ENCODE measurements around the gene PLEKHD1. TPM values are rescaled to one million over a fixed set of nuclear protein-coding genes. Genes with fewer than 3 reads are reported as not detected.

Gene PLEKHD1
- total and polyA plus RNA-seq, 9 of the 15 experiments (the other 6 are each of a cell fraction or from before 2014, with no cell fraction given), result not detected

DNA sequence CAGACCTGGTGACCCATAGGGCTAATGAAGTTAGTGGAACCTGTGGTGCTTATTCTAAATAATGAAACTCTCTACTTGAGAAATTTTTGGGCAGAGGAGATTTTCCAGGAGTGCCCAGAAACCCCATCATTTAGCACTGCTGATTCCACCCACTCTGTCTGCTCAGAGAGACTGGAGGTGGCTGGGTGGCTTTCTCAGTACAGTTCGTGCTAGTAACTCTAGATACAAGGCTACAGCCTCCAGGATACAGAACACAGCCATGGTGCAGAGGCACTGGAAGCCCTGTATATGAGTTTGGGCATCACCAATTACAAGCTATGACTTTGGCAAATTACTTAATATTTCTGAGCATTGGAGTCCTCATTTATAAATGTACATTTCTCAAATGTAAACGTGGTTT lies 57.8 kb downstream of the PLEKHD1 start:
- TF ChIP-seq LARP7 (IDR thresholded peaks at IDR 0.05) (no peak), MYBL2 (IDR thresholded peaks at IDR 0.05; ENCODE audit: low read depth) (no peak), MYBL2 (CRISPR knock-in tag; IDR thresholded peaks at IDR 0.05; ENCODE audit: borderline replicate concordance) (no peak)
- POLR2A ChIA-PET, result interaction anchor here (0.9 kb wide), 1 partner anchor 21 kb away, joined by 3 read pairs; no protein-coding TSS in a partner anchor
- Histone ChIP-seq H3K9ac (ENCODE audit: insufficient read depth in 1 of 2, low read depth in 2 of 2, low read length in 2 of 2) (no peak overlapping the region), H2AFZ (ENCODE audit: low read depth, low read length) (no peak overlapping the region), H3K79me2 (ENCODE audit: control insufficient read depth, insufficient read depth, low read length) (no peaks in the 10 kb centered on the region), H3K27me3 (ENCODE audit: control insufficient read depth in 2 of 2, insufficient read depth in 2 of 2, low read length in 2 of 2) (peaks cover 0 to 27% of the 10 kb centered on the region in 2 experiments; a peak in 4 of 5 replicates), H3K9me3 (replicated peaks; ENCODE audit: control insufficient read depth, insufficient read depth, low read depth, low read length) (no peaks in the 10 kb centered on the region), H3K9me1 (ENCODE audit: control insufficient read depth, insufficient read depth, low read length) (no peaks in the 10 kb centered on the region), H4K20me1 (replicated peaks; ENCODE audit: control insufficient read depth, insufficient read depth, low read length) (no peaks in the 10 kb centered on the region), H3K4me1 (replicated peaks in 1 of 2; ENCODE audit: control insufficient read depth in 2 of 2, insufficient read depth in 2 of 2, low read length in 2 of 2) (no peaks in the 10 kb centered on the region), H3K27ac (ENCODE audit: extremely low read depth, low read depth, low read length) (no peak overlapping the region), H3K4me3 (no peak overlapping the region), H3K4me2 (ENCODE audit: insufficient read depth, low read length) (no peak overlapping the region), H3K36me3 (ENCODE audit: control insufficient read depth, insufficient read depth, low read length) (no peaks in the 10 kb centered on the region)
- intact Hi-C loops (cut with micrococcal nuclease) (no loop called here), in situ Hi-C loops (cut with MboI) (no loop called here)
- ATAC-seq (no peak), FAIRE-seq (no peak), DNase-seq (ENCODE audit: extremely low read depth in 1 of 4, low spot score in 3 of 4) (no peak)
- BruUV-seq (replicated peaks), result no TSS peak
- WGBS (ENCODE audit: insufficient coverage, low coverage, missing lambda C conversion rate), result 0% methylated on average over 2 of the region's 2 CpGs
- CTCF ChIA-PET (ENCODE audit: low intra/inter-chr PET ratio), result no interaction called here

GRCh38 chr14:69543341-69544115 lies 59.0 kb downstream of the PLEKHD1 start:
- WGBS (ENCODE audit: insufficient coverage, low coverage, missing lambda C conversion rate), result 1% methylated on average over 11 of the region's 12 CpGs
- Histone ChIP-seq H3K4me1 (replicated peaks in 1 of 2; ENCODE audit: control insufficient read depth in 2 of 2, insufficient read depth in 2 of 2, low read length in 2 of 2) (peaks cover 0 to 7% of the 10 kb centered on the region in 2 experiments; a peak in 1 of 5 replicates), H3K9me1 (ENCODE audit: control insufficient read depth, insufficient read depth, low read length) (no peaks in the 10 kb centered on the region), H3K4me2 (ENCODE audit: insufficient read depth, low read length) (no peak overlapping the region), H2AFZ (ENCODE audit: low read depth, low read length) (no peak overlapping the region), H3K4me3 (no peak overlapping the region), H3K36me3 (ENCODE audit: control insufficient read depth, insufficient read depth, low read length) (no peaks in the 10 kb centered on the region), H3K9ac (ENCODE audit: insufficient read depth in 1 of 2, low read depth in 2 of 2, low read length in 2 of 2) (no peak overlapping the region), H3K9me3 (replicated peaks; ENCODE audit: control insufficient read depth, insufficient read depth, low read depth, low read length) (no peaks in the 10 kb centered on the region), H3K27ac (ENCODE audit: extremely low read depth, low read depth, low read length) (no peak overlapping the region), H3K27me3 (ENCODE audit: control insufficient read depth in 2 of 2, insufficient read depth in 2 of 2, low read length in 2 of 2) (peaks cover 0 to 27% of the 10 kb centered on the region in 2 experiments; a peak in 4 of 5 replicates), H4K20me1 (replicated peaks; ENCODE audit: control insufficient read depth, insufficient read depth, low read length) (no peaks in the 10 kb centered on the region), H3K79me2 (ENCODE audit: control insufficient read depth, insufficient read depth, low read length) (no peaks in the 10 kb centered on the region)
- DNase-seq (ENCODE audit: extremely low read depth in 1 of 4, low spot score in 3 of 4), result peak in 1 of 4 experiments; percentile 17
- POLR2A ChIA-PET, result interaction anchor here (0.8 to 0.9 kb wide), 2 partner anchors 22 to 224 kb away, joined by 3 to 5 read pairs; no protein-coding TSS in a partner anchor
- CTCF ChIA-PET (ENCODE audit: low intra/inter-chr PET ratio), result no interaction called here
- ATAC-seq, result peak; percentile 58; the same call in 2 of the 3 replicates
- intact Hi-C loops (cut with micrococcal nuclease), result no loop called here
- no TSS peak for BruUV-seq (replicated peaks)
- in situ Hi-C loops (cut with MboI), result no loop called here
- FAIRE-seq, result no peak
- peak; percentile 72 for TF ChIP-seq FOSL1 (tag; conservative IDR thresholded peaks at IDR 0.05)
- peak; percentile 77 for TF ChIP-seq CEBPG (CRISPR knock-in tag; IDR thresholded peaks at IDR 0.05)
- TF ChIP-seq CEBPG (tag; conservative IDR thresholded peaks at IDR 0.05 in 1 of 2, IDR thresholded peaks at IDR 0.05 in 1 of 2), result peak; percentile 68 to 92; a peak in 3 of 4 replicates
- peak; percentile 55 for TF ChIP-seq JUND (IDR thresholded peaks at IDR 0.05; ENCODE audit: borderline replicate concordance, low read depth, low read length)
- peak; percentile 48; the same call in 1 of the 3 replicates for TF ChIP-seq JUND (tag; IDR thresholded peaks at IDR 0.05; ENCODE audit: borderline replicate concordance, low read depth, low read length)
- no peak for TF ChIP-seq GATA2 (CRISPR knock-in tag; IDR thresholded peaks at IDR 0.05)
- TF ChIP-seq CEBPB (tag; IDR thresholded peaks at IDR 0.05), result peak; percentile 73
- TF ChIP-seq SMC3 (conservative IDR thresholded peaks at IDR 0.05; ENCODE audit: insufficient read depth, low read depth, low read length), result no peak
- TF ChIP-seq KDM2B (CRISPR knock-in tag; IDR thresholded peaks at IDR 0.05), result no peak
- peak; percentile 55 for TF ChIP-seq CTBP1 (IDR thresholded peaks at IDR 0.05; ENCODE audit: borderline replicate concordance)
- TF ChIP-seq ZNF766 (CRISPR knock-in tag; conservative IDR thresholded peaks at IDR 0.05), result no peak
- 0 out of 2 replicates have a peak, but pooled peaks have one; percentile 82 for TF ChIP-seq ZNF12 (CRISPR knock-in tag; IDR thresholded peaks at IDR 0.05)
- TF ChIP-seq RCOR1 (IDR thresholded peaks at IDR 0.05; ENCODE audit: borderline replicate concordance in 1 of 2, low read depth in 2 of 2, low read length in 2 of 2), result 0 out of 4 replicates have a peak, but pooled peaks of 1 of the 2 experiments have one; percentile 6

Measured in K562 (cell line).